GM19023 (cell line): Measurements from ENCODE around the gene SEMA3E.
"Not testable (repeated sequence)": the region's sequence is repeated elsewhere in the genome, so short reads cannot be mapped to it uniquely, and the experiment has no call there.

ENCODE experiments used
- ATAC-seq: cut with Tn5 transposase; IDR thresholded peaks from one replicate; pipeline ENCODE4 v1.9.1; 2021; ENCODE audit warnings: mild to moderate bottlenecking, moderate library complexity; ENCODE audit not compliant: unreplicated experiment

SEMA3E gene

GRCh38 chr7:83648464-83649241 is at the start of gene SEMA3E:
TSS of gene SEMA3E (minus strand) at chr7:83649139.
- no peak for ATAC-seq

GRCh38 chr7:83697804-83698530 is 49.0 kb upstream of the SEMA3E start:
- ATAC-seq, result no peak

- ATAC-seq, result no peak
Observed at GRCh38 chr7:83696101-83696500, 47.2 kb upstream of the SEMA3E start.

GRCh38 chr7:83695128-83695960 is 46.4 kb upstream of the SEMA3E start:
- no peak for ATAC-seq

- no peak for ATAC-seq
Observed at GRCh38 chr7:83693256-83693655, 44.3 kb upstream of the SEMA3E start.

- no peak for ATAC-seq
Observed at GRCh38 chr7:83691095-83691494, 42.2 kb upstream of the SEMA3E start.

- no peak for ATAC-seq
Observed at GRCh38 chr7:83689855-83690254, 40.9 kb upstream of the SEMA3E start.

- no peak for ATAC-seq
Observed at GRCh38 chr7:83686416-83686815, 37.5 kb upstream of the SEMA3E start.

GRCh38 chr7:83684928-83685327 is 36.0 kb upstream of the SEMA3E start:
- ATAC-seq, result no peak

GRCh38 chr7:83681200-83681778 is 32.4 kb upstream of the SEMA3E start:
- no peak for ATAC-seq

- ATAC-seq, result no peak
Observed at GRCh38 chr7:83677180-83677866, 28.4 kb upstream of the SEMA3E start.

GRCh38 chr7:83673291-83673690 is 24.4 kb upstream of the SEMA3E start:
- ATAC-seq, result not testable (repeated sequence)

GRCh38 chr7:83672157-83672556 is 23.2 kb upstream of the SEMA3E start:
- no peak for ATAC-seq

- no peak for ATAC-seq
Observed at GRCh38 chr7:83663131-83663530, 14.2 kb upstream of the SEMA3E start.

- no peak for ATAC-seq
Observed at GRCh38 chr7:83658126-83658525, 9.2 kb upstream of the SEMA3E start.

GRCh38 chr7:83655951-83656556 is 7.1 kb upstream of the SEMA3E start:
- ATAC-seq, result no peak

- no peak for ATAC-seq
Observed at GRCh38 chr7:83652481-83652880, 3.5 kb upstream of the SEMA3E start.

GRCh38 chr7:83649701-83650100 is 762 bp upstream of the SEMA3E start:
- no peak for ATAC-seq

GRCh38 chr7:83646027-83646426 is 2.9 kb downstream of the SEMA3E start:
- ATAC-seq, result no peak

- no peak for ATAC-seq
Observed at GRCh38 chr7:83643739-83644138, 5.2 kb downstream of the SEMA3E start.
